A549 (cell line): ENCODE results near the gene ZNF407. TPM values are rescaled to one million over a fixed set of nuclear protein-coding genes. Genes with fewer than 3 reads are reported as not detected.

Source experiments
- ATAC-seq, 2 experiments: fragments of 200-7000 bp in 1 of 2; fragments of >200 bp in 1 of 2; cut with Nextera tagmentation in 1 of 2; cut with Tn5 transposase in 1 of 2; 3 replicates each; pipeline versions ENCODE4 v1.8.0 to v1.9.1; 2018 to 2020; ENCODE audit warnings: mild to moderate bottlenecking in 1 of 2, moderate library complexity in 1 of 2
- CTCF ChIA-PET: fragments of 300-600 bp; sonication (Branson Sonifier 250); formaldehyde crosslinking; extraction: SDS; loops from one replicate; lab custom pipeline; 2021; ENCODE audit warnings: antibody characterized with exemption, inconsistent platforms; lab: Yijun Ruan, JAX
- POLR2A ChIA-PET: fragments of 350-600 bp; formaldehyde crosslinking; extraction: SDS; loops from one replicate; lab custom pipeline; 2021; ENCODE audit warnings: antibody characterized with exemption, inconsistent platforms; lab: Yijun Ruan, JAX
- DNase-seq, 2 experiments: peaks; one replicate each; pipeline versions ENCODE4 v3.0.0 to v3.0.0-alpha.2; 2011 to 2016; ENCODE audit warnings: low read depth in 1 of 2, low spot score in 1 of 2
- FAIRE-seq: peaks from 2 replicates; lab custom pipeline; 2011; peaks lifted over from hg19 to GRCh38; lab: Jason Lieb, UNC
- H3K27ac ChIP-seq, 2 experiments: fragments of >200 bp; sonication (Bioruptor Twin); formaldehyde crosslinking; 3 replicates each; pipeline ENCODE4 v1.5.1; 2016 to 2017
- H3K4me1 ChIP-seq: fragments of >200 bp; sonication (Bioruptor Twin); formaldehyde crosslinking; 3 replicates; pipeline ENCODE4 v1.6.1; 2016
- H3K4me2 ChIP-seq: fragments of >200 bp; sonication (Bioruptor Twin); formaldehyde crosslinking; 3 replicates; pipeline ENCODE4 v1.6.1; 2016
- H3K4me3 ChIP-seq: fragments of >200 bp; sonication (Bioruptor Twin); formaldehyde crosslinking; 3 replicates; pipeline ENCODE4 v1.5.1; 2016
- H3K9me3 ChIP-seq: fragments of >200 bp; sonication (Bioruptor Twin); formaldehyde crosslinking; 3 replicates; pipeline ENCODE4 v1.6.1; 2016
- CEBPB ChIP-seq, 2 experiments: fragments of >200 bp in 1 of 2; sonication (Bioruptor Twin) in 1 of 2; formaldehyde crosslinking in 1 of 2; IDR thresholded peaks; 2 replicates each; pipeline ENCODE4 v1.6.1; 2012 to 2016
- CTCF ChIP-seq: fragments of >200 bp; sonication (Bioruptor Twin); formaldehyde crosslinking; IDR thresholded peaks from 3 replicates; pipeline ENCODE4 v1.5.1; 2016
- E2F6 ChIP-seq: IDR thresholded peaks from 2 replicates; pipeline ENCODE4 v1.6.1; 2012; ENCODE audit warnings: low read depth, borderline replicate concordance
- EHMT2 ChIP-seq: fragments of 200-600 bp; sonication (generic); IDR thresholded peaks from 2 replicates; pipeline ENCODE4 v1.6.1; 2016; ENCODE audit warnings: antibody characterized with exemption, low read depth, mild to moderate bottlenecking, moderate library complexity
- ELK1 ChIP-seq: fragments of 150-350 bp; IDR thresholded peaks from 2 replicates; pipeline ENCODE4 v1.6.1; 2014; ENCODE audit warnings: low read depth, mild to moderate bottlenecking, low read length
- FOSB ChIP-seq: fragments of 250-450 bp; sonication (Bioruptor Pico); IDR thresholded peaks from 2 replicates; pipeline ENCODE4 v1.5.0; 2020; ENCODE audit warnings: mild to moderate bottlenecking, moderate library complexity
- HDAC2 ChIP-seq: fragments of 200-600 bp; sonication (generic); IDR thresholded peaks from 2 replicates; pipeline ENCODE4 v1.6.1; 2016
- HES2 ChIP-seq: fragments of >200 bp; sonication (Bioruptor Twin); formaldehyde crosslinking; IDR thresholded peaks from 2 replicates; pipeline ENCODE4 v1.6.1; 2016
- HMGXB4 ChIP-seq: fragments of 250-450 bp; sonication (Bioruptor Pico); IDR thresholded peaks from 2 replicates; pipeline ENCODE4 v1.5.0; 2021; ENCODE audit warnings: mild to moderate bottlenecking, moderate library complexity, borderline replicate concordance
- JUN ChIP-seq, 2 experiments: fragments of >200 bp; sonication (Bioruptor Twin); formaldehyde crosslinking; IDR thresholded peaks; 2 replicates in 1 of 2; 3 replicates in 1 of 2; pipeline ENCODE4 v1.6.1; 2016 to 2017
- JUNB ChIP-seq: fragments of >200 bp; sonication (Bioruptor Twin); formaldehyde crosslinking; IDR thresholded peaks from 2 replicates; pipeline ENCODE4 v1.6.1; 2016
- MAFK ChIP-seq: fragments of 450-650 bp; IDR thresholded peaks from 2 replicates; pipeline ENCODE4 v1.6.1; 2014; ENCODE audit not compliant: partially characterized antibody
- MAX ChIP-seq: IDR thresholded peaks from 2 replicates; pipeline ENCODE4 v1.6.1; 2012
- MAZ ChIP-seq: fragments of 150-350 bp; IDR thresholded peaks from 2 replicates; pipeline ENCODE4 v1.6.1; 2014; ENCODE audit warnings: antibody characterized with exemption, low read depth, low read length, borderline replicate concordance
- MYC ChIP-seq: IDR thresholded peaks from 2 replicates; pipeline ENCODE4 v1.6.1; 2012; ENCODE audit warnings: mild to moderate bottlenecking, inconsistent platforms, low read length, improper control_type of control experiment, borderline replicate concordance
- NFE2L2 ChIP-seq: fragments of 150-350 bp; conservative IDR thresholded peaks from 2 replicates; pipeline ENCODE4 v1.6.1; 2014; ENCODE audit warnings: low read length
- RAD21 ChIP-seq, 2 experiments: fragments of >200 bp in 1 of 2; sonication (Bioruptor Twin) in 1 of 2; formaldehyde crosslinking in 1 of 2; IDR thresholded peaks in 1 of 2; conservative IDR thresholded peaks in 1 of 2; 2 replicates in 1 of 2; 3 replicates in 1 of 2; pipeline ENCODE4 v1.6.1; 2012 to 2018; ENCODE audit warnings: inconsistent platforms in 1 of 2
- RNF2 ChIP-seq: fragments of 200-600 bp; sonication (generic); IDR thresholded peaks from 2 replicates; pipeline ENCODE4 v1.6.1; 2016; ENCODE audit warnings: low read depth, mild to moderate bottlenecking, antibody characterized with exemption, moderate library complexity, borderline replicate concordance
- SMC3 ChIP-seq: fragments of >200 bp; sonication (Bioruptor Twin); formaldehyde crosslinking; IDR thresholded peaks from 3 replicates; pipeline ENCODE4 v1.6.1; 2018; ENCODE audit warnings: inconsistent platforms
- SREBF2 ChIP-seq: fragments of 450-650 bp; IDR thresholded peaks from 2 replicates; pipeline ENCODE4 v1.6.1; 2014; ENCODE audit warnings: mild to moderate bottlenecking, moderate library complexity
- TFCP2L1 ChIP-seq: fragments of 250-450 bp; sonication (Bioruptor Pico); IDR thresholded peaks from 2 replicates; pipeline ENCODE4 v1.5.0; 2021; ENCODE audit warnings: mild to moderate bottlenecking
- USF2 ChIP-seq: fragments of 450-650 bp; IDR thresholded peaks from 2 replicates; pipeline ENCODE4 v1.6.1; 2014; ENCODE audit warnings: antibody characterized with exemption
- WGBS: methylation state at CpG from one replicate; pipeline ENCODE4 v1.1.6; 2017; ENCODE audit errors: missing lambda C conversion rate; 5-methylcytosine and 5-hydroxymethylcytosine counted together
- polyA plus RNA-seq, 4 experiments: library from polyadenylated mRNA; depleted of rRNA in 3 of 4; stranded (reverse); fragments of >200 nt; fragmentation: RNase III in 1 of 4; extraction: RNeasy Plus Mini Kit Qiagen cat#74134 plus additional on column Dnase treatment in 1 of 4; gene quantifications; 2 replicates in 3 of 4; 3 replicates in 1 of 4; pipeline ENCODE4 v1.2.3, GENCODE V29; 2011 to 2017

The ZNF407 gene
- polyA plus RNA-seq, 2 of the 4 experiments (the other 2 are of a cell fraction) = 2.5 to 3.0 TPM

GRCh38 chr18:75037689-75037955, 440.0 kb downstream of the ZNF407 start:
- no peak for TF ChIP-seq CEBPB (IDR thresholded peaks at IDR 0.05)
- TF ChIP-seq JUN (IDR thresholded peaks at IDR 0.05) = no peak
- no peak for TF ChIP-seq RNF2
- no peak for TF ChIP-seq SREBF2
- DNase-seq = no peak
- no peaks in the 10 kb centered on the region for H3K9me3 ChIP-seq
- H3K27ac ChIP-seq = no peak overlapping the region
- H3K4me3 ChIP-seq = no peak overlapping the region
- H3K4me1 ChIP-seq = no peaks in the 10 kb centered on the region
- ATAC-seq = no peak
- POLR2A ChIA-PET = no interaction called here
- WGBS = 73% methylated on average over 3 of the region's 3 CpGs
- no peak for FAIRE-seq
- H3K4me2 ChIP-seq = no peak overlapping the region
- CTCF ChIA-PET = interaction anchor here (1.1 kb wide), 1 partner anchor 10 kb away, joined by 3 read pairs; no protein-coding TSS in a partner anchor

- FAIRE-seq = no peak
Observed at GRCh38 chr18:75041586-75041985, 443.9 kb downstream of the ZNF407 start.

GRCh38 chr18:75043478-75043877, 445.8 kb downstream of the ZNF407 start:
- Histone ChIP-seq H3K4me1 (no peaks in the 10 kb centered on the region), H3K4me2 (no peak overlapping the region), H3K4me3 (no peak overlapping the region), H3K27ac (no peak overlapping the region), H3K9me3 (no peaks in the 10 kb centered on the region)
- ATAC-seq (no peak), FAIRE-seq (no peak), DNase-seq (no peak)
- ChIA-PET POLR2A (no interaction called here), CTCF (interaction anchor here (1.0 kb wide), 1 partner anchor 9 kb away, joined by 3 read pairs; no protein-coding TSS in a partner anchor)
- TF ChIP-seq JUN (IDR thresholded peaks at IDR 0.05) = no peak
- no peak for TF ChIP-seq MAX
- TF ChIP-seq SMC3 = no peak
- no peak for TF ChIP-seq TFCP2L1 (CRISPR knock-in tag)
- no peak for TF ChIP-seq EHMT2
- 82% methylated on average over 4 of the region's 4 CpGs for WGBS

More at GRCh38 chr18:75041586-75041985, 443.9 kb downstream of the ZNF407 start:
- no peak overlapping the region for H3K4me3 ChIP-seq
- H3K4me1 ChIP-seq = no peaks in the 10 kb centered on the region
- DNase-seq = peak; percentile 15 to 24
- ChIA-PET CTCF (interaction anchor here (0.7 to 1.4 kb wide), 15 partner anchors 9 to 389 kb away, joined by 3 to 9 read pairs (median 3); no protein-coding TSS in a partner anchor), POLR2A (no interaction called here)
- no peaks in the 10 kb centered on the region for H3K9me3 ChIP-seq
- peak; percentile 54 to 72; a peak in 3 of 6 replicates for ATAC-seq
- H3K27ac ChIP-seq = no peak overlapping the region
- TF ChIP-seq CEBPB (IDR thresholded peaks at IDR 0.05) = no peak
- peak; percentile 28 to 37; a peak in 3 of 5 replicates for TF ChIP-seq RAD21 (conservative IDR thresholded peaks at IDR 0.05 in 1 of 2, IDR thresholded peaks at IDR 0.05 in 1 of 2)
- peak; percentile 36; the same call in 2 of the 3 replicates for TF ChIP-seq CTCF
- peak; percentile 45; the same call in 1 of the 3 replicates for TF ChIP-seq SMC3
- H3K4me2 ChIP-seq = no peak overlapping the region
- 29% methylated on average over 8 of the region's 8 CpGs for WGBS

- Histone ChIP-seq H3K9me3 (no peaks in the 10 kb centered on the region), H3K4me2 (no peak overlapping the region), H3K4me1 (no peaks in the 10 kb centered on the region), H3K4me3 (no peak overlapping the region), H3K27ac (no peak overlapping the region)
- ChIA-PET CTCF (interaction anchor here (1.0 kb wide), 1 partner anchor 9 kb away, joined by 3 read pairs; no protein-coding TSS in a partner anchor), POLR2A (no interaction called here)
- no peak for FAIRE-seq
- ATAC-seq = no peak
- TF ChIP-seq USF2 (no peak), JUNB (no peak), MAZ (no peak), HES2 (no peak), CEBPB (IDR thresholded peaks at IDR 0.05) (no peak), NFE2L2 (no peak), MAFK (no peak), MYC (no peak), HMGXB4 (CRISPR knock-in tag) (no peak), FOSB (CRISPR knock-in tag) (no peak), E2F6 (no peak), ELK1 (no peak), HDAC2 (no peak)
- DNase-seq = no peak
- WGBS = 88% methylated on average over 9 of the region's 9 CpGs
Observed at GRCh38 chr18:75044296-75044695, 446.6 kb downstream of the ZNF407 start.
